Esophagus muscularis mucosa (tissue), 4 donors: ENCODE measurements around the gene RIMS1.

Experiments
- CTCF ChIP-seq, 3 experiments: fragments of 200-600 bp in 2 of 3; fragments of 450-650 bp in 1 of 3; sonication (generic) in 2 of 3; IDR thresholded peaks; one replicate each; pipeline ENCODE4 v1.5.1; 2017 to 2019; ENCODE audit warnings: antibody characterized with exemption in 3 of 3, mild to moderate bottlenecking in 2 of 3, moderate library complexity in 1 of 3
- EP300 ChIP-seq: sonication (generic); formaldehyde crosslinking; IDR thresholded peaks from one replicate; pipeline ENCODE4 v1.6.1; 2017; ENCODE audit warnings: antibody characterized with exemption
- POLR2A ChIP-seq: fragments of 450-650 bp; IDR thresholded peaks from one replicate; pipeline ENCODE4 v1.6.1; 2017; ENCODE audit warnings: antibody characterized with exemption, moderate library complexity, mild to moderate bottlenecking, low read depth
- POLR2AphosphoS5 ChIP-seq, 2 donors: sonication (generic); formaldehyde crosslinking; IDR thresholded peaks; one replicate each; pipeline ENCODE4 v1.6.1; 2017; ENCODE audit warnings: antibody characterized with exemption in 2 of 2

- no peak for TF ChIP-seq POLR2A
- TF ChIP-seq CTCF (IDR thresholded peaks at IDR 0.05) = no peak
- TF ChIP-seq EP300 = no peak
- no peak for TF ChIP-seq POLR2AphosphoS5 (IDR thresholded peaks at IDR 0.05)
Observed at GRCh38 chr6:72140795-72141194, 254.4 kb downstream of the RIMS1 start.
